DLD1 (cell line): ENCODE data around the gene MACROD2.
"Not testable (repeated sequence)": the region's sequence is repeated elsewhere in the genome, so short reads cannot be mapped to it uniquely, and the experiment has no call there.

Source experiments
- in situ Hi-C: cut with HindIII; loops from 2 replicates; pipeline ENCODE4 v1.10.0; 2017; ENCODE audit warnings: low sequenced_read_pairs

The MACROD2 gene

DNA sequence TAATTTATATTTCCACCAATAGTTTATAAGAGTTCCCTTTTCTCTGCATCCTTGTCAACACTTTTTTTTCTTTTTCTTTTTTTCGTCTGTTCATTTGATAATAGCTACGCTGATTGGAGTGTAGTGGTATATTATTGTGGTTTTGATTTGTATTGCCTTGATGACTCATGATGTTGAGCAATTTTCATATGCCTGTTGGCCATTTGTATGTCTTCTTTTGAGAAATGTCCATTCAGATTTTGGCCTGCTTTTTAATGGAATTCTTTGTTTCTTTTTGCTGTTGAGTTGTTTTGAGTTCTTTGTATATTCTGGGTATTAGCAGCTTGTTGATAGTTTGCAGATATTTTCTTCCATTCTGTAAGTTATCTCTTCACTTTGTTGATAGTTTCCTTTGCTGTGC is 1804.6 kb downstream of the MACROD2 start:
- in situ Hi-C loops = no loop called here

DNA sequence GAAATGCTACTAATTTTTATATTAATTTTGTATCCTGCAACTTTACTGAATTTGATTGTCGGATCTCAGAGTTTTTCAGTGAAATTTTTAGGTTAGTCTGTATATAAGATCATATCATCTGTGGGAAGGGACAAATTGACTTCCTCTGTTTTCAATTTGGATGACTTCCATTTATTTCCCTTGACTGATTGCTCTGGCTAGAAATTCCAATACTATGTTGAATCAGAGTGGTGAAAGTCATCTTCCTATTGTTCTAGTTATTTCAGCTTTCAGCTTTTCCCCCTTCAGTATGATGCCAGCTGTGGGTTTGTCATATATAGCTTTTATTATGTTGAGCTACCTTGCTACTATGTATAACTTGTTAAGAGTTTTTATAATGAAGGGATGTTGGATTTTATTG is 1806.7 kb downstream of the MACROD2 start:
- in situ Hi-C loops = no loop called here

DNA sequence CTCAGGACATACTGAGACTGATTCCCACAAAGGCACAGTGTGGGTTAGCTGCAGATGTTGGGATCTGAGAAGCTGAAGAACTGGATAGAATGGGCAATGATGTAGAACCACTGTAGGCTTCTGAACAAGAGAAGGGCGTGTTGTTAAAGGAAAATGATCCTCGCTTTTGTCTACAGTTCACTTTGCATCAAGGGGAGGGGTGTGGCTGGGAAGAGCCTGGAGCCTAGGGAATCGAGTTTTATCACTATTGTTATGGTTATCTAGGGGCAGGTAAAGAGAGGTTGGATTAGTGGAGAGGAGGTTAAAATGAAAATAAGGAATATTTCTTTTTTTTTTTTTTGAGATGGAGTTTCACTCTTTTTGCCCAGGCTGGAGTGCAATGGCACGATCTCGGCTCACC is 1809.8 kb downstream of the MACROD2 start:
- in situ Hi-C loops = no loop called here

DNA sequence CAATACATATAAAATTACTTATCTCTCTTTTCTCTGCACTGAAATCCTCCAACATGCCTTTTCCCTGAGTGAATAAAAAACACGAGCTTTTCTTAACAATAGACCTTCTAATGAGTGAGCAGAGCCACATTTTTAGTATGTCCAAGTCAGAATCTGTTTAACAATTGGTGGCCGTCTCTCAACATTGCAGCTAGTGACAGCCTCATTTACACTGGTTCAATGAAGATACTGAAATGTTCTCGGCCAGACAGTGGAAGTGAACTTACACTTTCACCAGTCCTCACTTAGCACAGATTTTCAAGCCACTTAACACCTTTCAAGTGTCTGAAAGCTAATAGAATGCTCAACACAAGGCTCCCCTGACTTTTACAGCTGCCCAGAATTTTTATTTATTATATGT is 1810.8 kb downstream of the MACROD2 start:
- in situ Hi-C loops = no loop called here

DNA sequence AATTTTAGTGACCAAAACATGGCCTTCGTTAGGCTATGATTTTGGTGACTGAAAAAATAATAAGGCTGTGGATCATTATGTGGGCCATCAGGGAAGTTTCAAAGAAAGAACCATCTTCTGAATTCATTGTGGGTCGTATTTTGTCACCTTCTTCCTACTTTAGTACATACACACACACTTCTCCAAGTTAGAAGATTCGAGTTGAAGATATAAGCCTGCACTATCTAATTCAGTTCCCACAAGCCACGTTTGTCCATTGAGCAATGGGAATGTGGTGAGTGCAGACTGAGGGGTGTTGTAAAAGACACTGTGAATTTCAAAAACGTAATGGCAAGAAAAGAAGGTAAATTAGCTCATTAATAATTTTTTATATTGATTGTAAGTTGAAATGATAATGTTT is 1812.0 kb downstream of the MACROD2 start:
- in situ Hi-C loops = no loop called here

DNA sequence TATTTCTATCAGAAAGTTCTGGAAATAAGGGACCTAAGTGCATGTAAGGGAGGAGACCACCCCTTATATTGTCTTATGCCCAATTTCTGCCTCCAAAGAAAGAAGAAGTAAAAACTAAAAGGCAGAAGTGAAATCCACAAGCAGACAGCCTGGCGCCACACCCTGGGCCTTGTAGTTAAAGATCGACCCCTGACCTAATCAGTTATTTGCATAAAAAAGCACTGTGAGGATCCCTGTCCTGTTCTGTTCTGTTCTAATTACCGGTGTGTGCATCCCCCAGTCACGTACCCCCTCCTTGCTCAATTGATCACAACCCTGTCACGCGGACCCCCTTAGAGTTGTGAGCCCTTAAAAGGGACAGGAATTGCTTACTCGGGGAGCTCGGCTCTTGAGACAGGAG is 1812.5 kb downstream of the MACROD2 start:
- in situ Hi-C loops = not testable (repeated sequence)

DNA sequence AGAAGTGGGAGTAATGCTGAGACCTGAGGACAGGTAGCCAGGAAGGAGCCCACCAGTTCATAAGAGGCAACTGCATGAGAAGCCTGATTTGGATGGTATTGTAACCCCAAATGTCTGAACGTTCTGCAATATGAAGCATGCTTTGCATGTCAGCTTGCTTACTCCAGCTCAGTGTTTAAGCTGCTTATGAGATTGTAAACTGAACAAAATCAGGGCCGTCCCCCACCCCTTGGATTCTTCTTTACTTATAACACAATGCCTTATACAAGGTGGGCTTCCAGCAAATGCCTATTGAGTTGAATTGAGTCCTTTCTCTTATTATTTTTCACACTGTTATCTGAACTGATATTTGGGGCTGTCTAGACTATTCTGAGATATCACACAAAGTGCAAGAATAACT is 1816.6 kb downstream of the MACROD2 start:
- in situ Hi-C loops = no loop called here

DNA sequence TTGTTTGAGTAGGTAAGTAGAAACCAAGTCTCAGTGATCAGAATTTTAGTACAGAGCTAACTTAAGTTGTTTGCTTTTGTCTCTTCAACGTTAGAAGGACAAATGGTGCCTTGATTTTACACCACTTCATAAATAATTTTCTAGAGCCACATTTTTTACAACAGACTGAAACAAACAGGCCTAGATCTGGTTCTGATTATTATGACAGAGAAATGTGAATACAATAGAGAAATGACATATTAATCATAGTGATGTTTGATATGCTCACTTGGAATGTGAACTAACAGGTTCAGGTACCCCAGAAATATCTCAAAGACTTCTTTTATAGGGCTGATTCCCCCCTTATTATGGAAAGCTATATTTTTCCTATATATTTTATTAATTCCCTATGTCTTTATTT is 1817.4 kb downstream of the MACROD2 start:
- in situ Hi-C loops = no loop called here

DNA sequence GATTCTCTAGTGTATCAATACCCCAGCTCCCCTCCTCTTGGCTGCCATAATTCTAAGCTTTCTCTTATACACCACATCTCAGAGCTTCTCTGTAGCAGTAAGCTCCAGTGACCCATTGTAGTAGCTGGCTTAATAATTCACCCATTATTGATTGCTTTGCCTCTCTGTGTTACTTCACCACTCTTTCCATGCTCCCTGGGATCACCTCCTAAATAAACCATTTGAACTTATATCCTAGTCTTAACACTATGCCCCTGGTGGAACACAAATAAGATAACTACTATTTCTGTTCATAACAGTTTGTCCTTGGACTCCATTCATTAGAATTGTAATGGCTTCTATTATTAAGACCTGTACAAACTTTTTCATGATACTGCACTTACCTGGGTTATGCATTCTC is 1819.0 kb downstream of the MACROD2 start:
- in situ Hi-C loops = no loop called here

DNA sequence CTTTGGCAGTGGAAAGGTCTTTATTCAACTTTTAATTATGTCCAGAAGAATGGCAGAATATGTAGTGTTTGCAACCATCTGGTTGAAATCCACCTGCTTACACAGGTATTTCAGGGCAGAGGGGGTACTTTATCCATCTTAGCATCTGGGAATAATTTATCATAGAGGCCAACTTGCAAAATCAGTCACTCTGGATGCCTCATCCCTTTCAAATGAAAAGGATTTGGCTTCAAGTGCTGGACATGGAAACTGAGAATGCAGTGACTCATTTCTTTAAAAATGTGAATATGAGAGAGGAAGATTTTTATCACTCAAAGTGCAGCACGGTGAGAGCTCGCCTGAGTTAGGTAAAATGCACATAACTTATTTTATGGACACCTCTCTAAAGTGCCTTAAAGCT is 1819.6 kb downstream of the MACROD2 start:
- in situ Hi-C loops = no loop called here

DNA sequence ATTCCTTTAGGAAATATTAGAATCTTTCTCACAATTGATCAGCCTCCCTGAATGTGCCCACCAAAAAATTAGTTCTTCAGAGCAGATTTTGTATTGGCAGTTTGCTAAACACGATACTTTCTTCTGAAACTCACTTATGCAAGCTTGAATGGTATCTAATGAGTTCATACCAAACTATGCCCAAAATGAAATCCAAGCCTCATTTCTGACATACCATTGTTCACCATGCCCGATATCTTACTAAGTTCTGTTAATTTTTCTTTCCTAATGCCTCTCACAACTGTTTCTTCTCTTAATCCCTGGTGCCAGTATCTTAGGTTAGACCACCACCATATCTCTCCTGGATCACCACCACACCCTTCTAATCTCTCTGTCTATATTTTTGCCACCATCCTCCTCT is 1822.0 kb downstream of the MACROD2 start:
- in situ Hi-C loops = no loop called here

DNA sequence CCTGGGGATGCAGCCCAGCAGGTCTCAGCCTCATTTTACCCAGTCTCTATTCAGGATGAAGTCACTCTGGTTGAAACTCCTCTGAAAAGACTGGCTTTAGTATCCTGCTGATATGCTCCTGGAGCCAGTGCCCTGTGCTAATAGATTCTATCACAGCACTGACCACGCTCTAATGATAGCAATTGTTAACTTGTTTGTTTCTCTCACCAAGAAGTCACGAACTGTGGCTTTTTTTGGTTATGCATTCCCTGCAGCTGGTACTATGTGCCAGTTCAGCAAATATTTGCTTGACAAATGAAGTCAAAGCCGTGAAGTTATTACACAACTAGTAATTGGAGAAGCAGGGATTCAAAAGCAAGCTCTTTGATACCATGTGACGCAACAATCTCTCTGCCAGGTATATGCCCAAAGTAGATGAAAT is 1823.3 kb downstream of the MACROD2 start:
- in situ Hi-C loops = no loop called here

DNA sequence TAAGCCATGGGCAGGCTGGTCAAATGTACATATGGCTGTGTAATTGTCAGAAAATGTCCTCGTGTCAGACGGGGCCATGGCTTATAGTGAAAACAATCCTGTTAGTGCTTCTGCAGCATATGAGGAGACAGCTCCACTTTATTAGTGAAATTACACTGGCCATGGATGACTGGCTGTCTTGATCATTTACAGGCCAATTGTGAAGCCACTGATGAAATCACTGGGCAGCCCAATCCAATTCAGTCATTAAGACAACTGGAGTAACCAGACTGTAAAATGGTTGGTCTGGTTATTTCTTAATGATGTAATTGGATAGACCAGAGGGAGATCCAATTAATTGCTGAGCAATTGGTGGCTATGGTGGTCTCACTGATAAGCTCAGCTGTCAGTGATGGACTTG is 1828.4 kb downstream of the MACROD2 start:
- in situ Hi-C loops = no loop called here

DNA sequence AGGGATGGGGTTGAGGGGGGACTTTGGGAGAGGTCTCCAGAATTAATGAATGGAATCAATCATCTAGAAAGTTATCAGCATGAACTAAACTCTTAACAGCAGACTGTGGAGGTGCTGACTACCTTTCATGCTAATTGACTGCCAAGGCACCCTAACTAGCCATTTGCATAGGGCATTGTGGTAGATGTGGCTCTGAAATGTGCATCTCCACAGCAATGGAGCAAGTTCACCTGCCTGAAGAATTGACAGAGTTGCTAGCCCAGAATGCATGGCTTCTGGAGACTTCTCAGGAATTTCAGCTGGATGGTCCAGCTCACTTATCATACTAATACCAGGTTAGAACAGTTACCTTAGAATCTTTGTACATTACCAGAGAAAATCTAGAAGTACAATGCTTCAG is 1832.3 kb downstream of the MACROD2 start:
- in situ Hi-C loops = no loop called here

DNA sequence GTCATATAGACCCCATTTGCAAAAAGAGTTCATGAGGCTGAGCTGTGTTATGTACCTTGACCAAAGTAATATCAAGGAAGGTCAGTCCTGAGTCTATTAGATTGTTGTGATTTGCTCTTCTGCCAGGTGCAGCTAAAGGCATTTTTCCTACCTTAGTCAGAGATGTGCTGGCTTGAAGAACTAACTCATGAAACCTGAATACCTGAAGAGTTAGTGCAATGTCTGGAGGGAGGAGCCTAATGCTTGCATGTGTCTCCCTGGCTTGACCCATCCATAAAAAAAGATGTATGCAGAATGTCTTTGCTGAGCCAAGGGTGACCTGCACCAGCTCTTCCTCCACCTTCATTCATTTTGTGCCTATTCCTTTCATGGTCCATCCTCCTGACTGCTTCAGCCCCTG is 1835.9 kb downstream of the MACROD2 start:
- in situ Hi-C loops = no loop called here

DNA sequence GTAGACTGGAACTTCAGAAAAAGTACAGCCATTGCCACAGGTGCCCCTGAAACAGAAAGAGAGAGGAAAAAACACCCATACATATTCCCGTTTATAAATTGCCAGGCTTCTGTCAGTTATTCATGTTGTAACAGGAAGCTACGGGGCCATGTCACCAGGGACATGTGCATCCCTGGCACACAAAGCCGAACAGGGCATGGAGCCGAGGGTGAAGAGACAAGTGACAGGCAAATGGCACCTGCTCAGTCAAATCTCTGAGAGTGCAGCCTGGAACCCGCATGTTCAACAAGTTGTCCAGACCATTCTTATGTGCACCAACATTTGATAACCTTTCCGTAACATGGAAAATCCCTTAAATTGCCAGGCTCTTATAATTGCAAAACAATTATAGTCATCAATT is 1837.2 kb downstream of the MACROD2 start:
- in situ Hi-C loops = no loop called here

DNA sequence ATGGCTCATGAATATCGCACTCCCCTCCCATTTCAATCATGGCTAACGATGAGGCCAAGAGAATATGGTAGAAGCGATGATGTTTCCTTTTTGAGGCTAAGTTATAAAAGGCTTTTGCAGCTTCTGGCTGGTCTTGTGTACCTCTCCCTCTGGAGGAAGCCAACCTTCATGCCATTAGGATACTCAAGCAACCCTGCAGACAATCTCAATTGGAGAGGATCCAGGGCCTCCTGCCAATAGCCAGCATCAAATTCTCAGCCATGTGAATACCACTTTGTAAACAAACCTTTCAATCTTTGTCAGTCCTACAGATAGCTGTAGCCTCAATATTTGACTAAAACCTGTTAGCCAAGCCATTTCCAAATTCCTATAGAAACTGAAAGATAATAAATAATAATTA is 1839.5 kb downstream of the MACROD2 start:
- in situ Hi-C loops = no loop called here

DNA sequence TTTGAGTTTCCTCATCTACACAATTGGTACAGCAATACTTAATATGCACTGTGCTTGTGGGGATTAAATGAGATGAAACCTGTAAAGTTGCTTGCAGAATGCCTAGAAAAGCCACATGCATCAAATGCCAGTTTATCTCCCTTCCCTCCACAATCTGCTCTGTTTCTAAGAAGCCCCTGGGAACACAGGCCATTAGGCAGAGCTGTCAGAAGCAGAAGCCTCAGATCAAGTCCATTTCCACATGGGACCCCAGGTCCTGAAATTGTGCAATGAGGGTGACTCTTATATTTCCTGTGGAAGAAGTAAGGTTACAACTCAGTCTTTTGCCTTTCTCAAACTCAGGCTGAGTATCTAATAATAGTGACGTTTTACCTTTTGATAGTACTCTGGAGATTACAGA is 1840.5 kb downstream of the MACROD2 start:
- in situ Hi-C loops = no loop called here

DNA sequence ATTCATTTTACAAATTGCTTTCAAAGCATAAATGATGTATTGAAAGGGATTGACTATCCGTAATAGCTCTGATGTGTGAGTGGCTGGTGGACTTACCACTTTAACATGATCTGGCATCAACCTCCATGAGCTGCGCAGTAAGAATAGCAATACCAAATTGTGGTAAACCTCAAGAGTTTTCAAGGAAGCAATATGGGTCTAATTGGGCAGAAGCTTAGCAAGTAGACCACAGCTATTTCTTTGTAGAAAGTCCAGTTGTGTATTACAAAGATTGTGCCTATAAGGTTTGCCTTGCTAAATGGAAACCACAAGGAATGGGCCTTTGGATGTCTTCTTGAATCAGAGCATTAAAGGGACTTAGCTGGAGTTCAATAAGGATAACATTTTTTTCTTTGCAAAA is 1841.3 kb downstream of the MACROD2 start:
- in situ Hi-C loops = no loop called here

DNA sequence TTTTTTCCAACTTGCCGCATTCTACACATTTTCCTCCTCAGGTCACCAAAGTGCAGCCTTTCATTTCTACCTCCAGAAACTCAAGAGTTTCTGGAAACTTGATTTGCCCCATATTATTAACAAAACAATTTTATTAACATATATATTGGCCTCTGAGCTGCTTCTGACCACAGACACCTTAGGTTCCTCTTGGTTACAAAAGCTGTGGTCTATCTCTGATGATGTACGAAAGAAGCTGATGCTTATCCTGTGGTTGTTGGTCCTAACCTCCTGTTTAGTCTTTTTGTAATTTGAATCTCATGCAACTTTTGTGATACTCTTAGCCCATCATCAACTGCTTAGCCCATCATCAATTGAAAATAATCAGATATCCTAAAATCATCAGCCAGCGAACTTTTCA is 1842.2 kb downstream of the MACROD2 start:
- in situ Hi-C loops = no loop called here

DNA sequence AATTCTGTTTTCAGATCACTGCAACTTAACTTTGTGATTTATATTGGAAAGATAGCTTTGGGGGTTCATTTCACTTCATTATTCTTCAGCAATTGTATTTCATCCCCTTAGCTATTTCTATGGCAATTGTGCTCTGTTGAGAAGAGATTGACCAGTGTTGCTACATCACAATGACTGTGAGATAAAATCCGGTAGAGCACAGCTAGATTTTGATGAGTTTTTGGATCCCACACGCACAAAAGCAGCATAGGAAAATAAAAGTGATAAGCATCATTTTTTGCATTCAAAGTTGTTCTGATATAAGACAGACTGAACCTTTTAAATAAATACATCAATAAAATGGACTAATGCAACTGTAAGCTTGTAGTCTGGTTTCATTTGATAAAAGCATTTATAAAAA is 1843.2 kb downstream of the MACROD2 start:
- in situ Hi-C loops = no loop called here

DNA sequence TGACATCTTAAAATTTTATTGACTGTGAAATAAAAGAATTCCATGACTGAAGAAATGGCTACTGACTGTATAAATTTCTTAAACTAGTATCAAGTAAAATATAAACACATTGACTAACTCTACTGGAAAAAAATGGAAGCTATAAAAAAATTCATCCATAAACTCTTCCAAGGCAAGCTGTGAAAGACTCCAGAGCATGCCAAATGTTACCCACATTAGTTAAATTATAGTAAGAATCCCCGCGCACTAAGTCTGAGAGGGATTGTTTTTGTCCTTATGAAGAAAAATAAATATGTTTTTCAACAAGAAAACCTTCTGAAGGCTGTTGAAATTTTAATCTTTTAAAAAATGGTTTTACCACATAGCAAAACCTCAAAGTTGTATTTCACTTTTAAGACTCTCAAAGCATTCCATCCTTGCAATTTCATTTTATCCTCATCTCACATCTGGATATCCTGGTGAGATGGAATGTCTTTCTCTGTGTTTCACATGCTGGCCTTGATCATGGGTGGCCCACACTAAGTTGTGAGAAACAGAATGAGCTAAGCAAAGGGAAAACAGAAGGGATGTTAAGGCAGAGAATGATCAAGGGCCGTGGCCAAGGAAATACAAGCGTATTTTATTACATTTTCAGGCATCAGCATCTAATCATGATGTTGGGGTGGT is 1845.5 kb downstream of the MACROD2 start:
- in situ Hi-C loops = no loop called here

DNA sequence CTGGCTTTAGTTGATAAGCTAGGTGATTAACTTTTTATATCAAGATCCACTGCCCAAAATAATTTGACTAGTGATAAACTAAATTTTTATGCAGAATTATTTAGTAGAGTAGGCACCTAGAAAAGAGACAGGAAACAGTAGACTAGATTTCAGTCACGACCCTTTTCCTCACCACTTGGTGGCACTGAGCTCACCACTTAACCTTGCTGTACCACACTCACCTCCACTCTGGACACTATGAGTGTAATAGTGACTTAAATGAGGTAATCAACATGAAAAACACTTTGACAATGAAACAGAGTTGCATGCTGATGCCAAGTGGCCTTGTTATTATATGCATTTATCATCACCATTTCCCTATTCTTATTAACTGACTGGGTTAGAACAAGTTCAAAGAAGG is 1847.6 kb downstream of the MACROD2 start:
- in situ Hi-C loops = no loop called here
